ENCODE data around the gene PGM2.

PGM2 gene

DNA sequence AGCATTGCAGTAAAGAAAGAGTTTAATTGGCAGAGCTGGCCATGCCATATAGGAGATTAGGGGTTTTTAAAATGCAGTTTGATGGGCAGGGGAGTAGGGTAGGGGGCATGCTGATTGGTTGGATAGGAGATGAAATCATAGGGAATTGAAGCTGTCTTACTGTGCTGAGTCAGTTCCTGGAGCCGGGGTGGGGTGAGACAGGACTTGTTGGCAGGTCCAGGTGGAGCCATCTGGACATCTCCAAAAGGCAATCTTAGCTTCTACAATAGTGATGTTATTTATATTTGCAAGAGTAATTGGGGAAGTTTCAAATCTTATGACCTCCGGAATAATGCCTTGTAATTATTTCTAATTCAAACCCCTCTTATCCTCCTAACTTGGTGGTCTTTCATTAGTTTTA is 32.4 kb upstream of the PGM2 start:
- Histone ChIP-seq H4K20me1 (ENCODE audit: insufficient read depth, low read length) (no peaks in the 10 kb centered on the region), H3K27ac (ENCODE audit: low read length) (no peak overlapping the region), H3K9me3 (replicated peaks; ENCODE audit: insufficient read depth, low read length) (no peaks in the 10 kb centered on the region), H3K9ac (ENCODE audit: low read length) (no peak overlapping the region), H3K4me1 (ENCODE audit: low read length) (no peaks in the 10 kb centered on the region), H3K79me2 (ENCODE audit: low read length) (no peaks in the 10 kb centered on the region), H3K9me2 (replicated peaks; ENCODE audit: insufficient read depth, low read length) (no peaks in the 10 kb centered on the region), H3K27me3 (replicated peaks; ENCODE audit: insufficient read depth, low read length) (no peaks in the 10 kb centered on the region), H3K36me3 (replicated peaks; ENCODE audit: insufficient read depth, low read length) (no peaks in the 10 kb centered on the region), H3F3A (ENCODE audit: insufficient read depth, low read length) (no peaks in the 10 kb centered on the region), H3K4me2 (ENCODE audit: low read depth, low read length) (no peak overlapping the region), H2AFZ (ENCODE audit: low read length) (no peak overlapping the region), H3K4me3 (ENCODE audit: low read length) (no peak overlapping the region)
- no peak for DNase-seq
- TF ChIP-seq, protein P1, sequence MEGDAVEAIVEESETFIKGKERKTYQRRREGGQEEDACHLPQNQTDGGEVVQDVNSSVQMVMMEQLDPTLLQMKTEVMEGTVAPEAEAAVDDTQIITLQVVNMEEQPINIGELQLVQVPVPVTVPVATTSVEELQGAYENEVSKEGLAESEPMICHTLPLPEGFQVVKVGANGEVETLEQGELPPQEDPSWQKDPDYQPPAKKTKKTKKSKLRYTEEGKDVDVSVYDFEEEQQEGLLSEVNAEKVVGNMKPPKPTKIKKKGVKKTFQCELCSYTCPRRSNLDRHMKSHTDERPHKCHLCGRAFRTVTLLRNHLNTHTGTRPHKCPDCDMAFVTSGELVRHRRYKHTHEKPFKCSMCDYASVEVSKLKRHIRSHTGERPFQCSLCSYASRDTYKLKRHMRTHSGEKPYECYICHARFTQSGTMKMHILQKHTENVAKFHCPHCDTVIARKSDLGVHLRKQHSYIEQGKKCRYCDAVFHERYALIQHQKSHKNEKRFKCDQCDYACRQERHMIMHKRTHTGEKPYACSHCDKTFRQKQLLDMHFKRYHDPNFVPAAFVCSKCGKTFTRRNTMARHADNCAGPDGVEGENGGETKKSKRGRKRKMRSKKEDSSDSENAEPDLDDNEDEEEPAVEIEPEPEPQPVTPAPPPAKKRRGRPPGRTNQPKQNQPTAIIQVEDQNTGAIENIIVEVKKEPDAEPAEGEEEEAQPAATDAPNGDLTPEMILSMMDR (IDR thresholded peaks at IDR 0.05; ENCODE audit: low read length), result no peak
- TF ChIP-seq EZH2 (optimal IDR thresholded peaks at IDR 0.05; ENCODE audit: low read depth, low read length), result no peak
- TF ChIP-seq EZH2phosphoT487 (IDR thresholded peaks at IDR 0.05; ENCODE audit: low read length), result no peak

GRCh38 chr4:37795581-37796195 is 30.8 kb upstream of the PGM2 start:
- Histone ChIP-seq H3K4me2 (ENCODE audit: low read depth, low read length) (no peak overlapping the region), H4K20me1 (ENCODE audit: insufficient read depth, low read length) (no peaks in the 10 kb centered on the region), H3K27me3 (replicated peaks; ENCODE audit: insufficient read depth, low read length) (no peaks in the 10 kb centered on the region), H3K36me3 (replicated peaks; ENCODE audit: insufficient read depth, low read length) (no peaks in the 10 kb centered on the region), H3K9ac (ENCODE audit: low read length) (no peak overlapping the region), H3K27ac (ENCODE audit: low read length) (no peak overlapping the region), H2AFZ (ENCODE audit: low read length) (no peak overlapping the region), H3K9me3 (replicated peaks; ENCODE audit: insufficient read depth, low read length) (no peaks in the 10 kb centered on the region), H3K4me1 (ENCODE audit: low read length) (no peaks in the 10 kb centered on the region), H3F3A (ENCODE audit: insufficient read depth, low read length) (no peaks in the 10 kb centered on the region), H3K79me2 (ENCODE audit: low read length) (no peaks in the 10 kb centered on the region), H3K4me3 (ENCODE audit: low read length) (no peak overlapping the region), H3K9me2 (replicated peaks; ENCODE audit: insufficient read depth, low read length) (no peaks in the 10 kb centered on the region)
- DNase-seq, result no peak
- TF ChIP-seq EZH2 (optimal IDR thresholded peaks at IDR 0.05; ENCODE audit: low read depth, low read length), result no peak
- no peak for TF ChIP-seq EZH2phosphoT487 (IDR thresholded peaks at IDR 0.05; ENCODE audit: low read length)
- TF ChIP-seq, protein P1 (IDR thresholded peaks at IDR 0.05; ENCODE audit: low read length), result no peak

DNA sequence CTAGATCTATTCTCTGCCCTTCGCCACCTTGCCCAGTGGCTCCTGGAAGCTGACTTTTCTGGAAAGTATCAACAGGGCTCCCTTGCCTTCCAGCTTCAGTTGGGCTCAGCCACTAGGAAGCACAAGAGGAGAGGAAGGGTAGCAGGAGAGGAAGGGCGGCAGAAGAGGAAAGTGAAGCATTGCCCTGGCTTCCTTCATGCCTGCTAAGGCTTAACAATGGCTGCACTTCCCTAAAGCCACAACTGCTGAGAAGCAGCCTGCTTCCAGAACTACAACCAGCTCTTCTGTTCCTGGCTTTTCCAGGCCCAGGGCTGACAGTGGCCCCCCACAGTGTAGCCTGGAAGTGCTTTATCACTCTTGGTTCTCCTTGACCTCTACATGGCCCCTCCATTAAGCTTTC is 29.1 kb upstream of the PGM2 start:
- Histone ChIP-seq H3K9me3 (replicated peaks; ENCODE audit: insufficient read depth, low read length) (no peaks in the 10 kb centered on the region), H3K27me3 (replicated peaks; ENCODE audit: insufficient read depth, low read length) (no peaks in the 10 kb centered on the region), H3K9ac (ENCODE audit: low read length) (no peak overlapping the region), H3K9me2 (replicated peaks; ENCODE audit: insufficient read depth, low read length) (no peaks in the 10 kb centered on the region), H4K20me1 (ENCODE audit: insufficient read depth, low read length) (no peaks in the 10 kb centered on the region), H3F3A (ENCODE audit: insufficient read depth, low read length) (no peaks in the 10 kb centered on the region), H3K36me3 (replicated peaks; ENCODE audit: insufficient read depth, low read length) (no peaks in the 10 kb centered on the region), H3K27ac (ENCODE audit: low read length) (no peak overlapping the region), H3K4me2 (ENCODE audit: low read depth, low read length) (no peak overlapping the region), H3K4me1 (ENCODE audit: low read length) (no peaks in the 10 kb centered on the region), H3K4me3 (ENCODE audit: low read length) (no peak overlapping the region), H3K79me2 (ENCODE audit: low read length) (no peaks in the 10 kb centered on the region), H2AFZ (ENCODE audit: low read length) (no peak overlapping the region)
- no peak for DNase-seq
- no peak for TF ChIP-seq EZH2phosphoT487 (IDR thresholded peaks at IDR 0.05; ENCODE audit: low read length)
- TF ChIP-seq, protein P1 (IDR thresholded peaks at IDR 0.05; ENCODE audit: low read length), result no peak
- TF ChIP-seq EZH2 (optimal IDR thresholded peaks at IDR 0.05; ENCODE audit: low read depth, low read length), result no peak

All from MM.1S (cell line).